Fibroblast of lung (primary cell): ENCODE measurements around the gene GPC5. TPM values are rescaled to one million over a fixed set of nuclear protein-coding genes. Genes with fewer than 3 reads are reported as not detected.

Source experiments
- DNase-seq, 2 donors: peaks; one replicate each; pipeline versions ENCODE4 v3.0.0 to v3.0.0-alpha.2; 2010; ENCODE audit warnings: low read depth in 2 of 2
- H2AFZ ChIP-seq: 2 replicates; pipeline ENCODE4 v1.5.1; 2012; ENCODE audit warnings: low read length, control low read depth, inconsistent platforms
- H3K27ac ChIP-seq: 2 replicates; pipeline ENCODE4 v1.5.1; 2011; ENCODE audit warnings: low read length, control low read depth; ENCODE audit not compliant: insufficient read depth
- H3K27me3 ChIP-seq: 2 replicates; pipeline ENCODE4 v1.5.1; 2011; ENCODE audit warnings: mild to moderate bottlenecking, low read length; ENCODE audit not compliant: control insufficient read depth, insufficient read depth
- H3K36me3 ChIP-seq: 2 replicates; pipeline ENCODE4 v1.5.1; 2011; ENCODE audit warnings: low read length; ENCODE audit not compliant: control insufficient read depth, insufficient read depth
- H3K4me1 ChIP-seq: 2 replicates; pipeline ENCODE4 v1.5.1; 2011; ENCODE audit warnings: low read length; ENCODE audit not compliant: control insufficient read depth, insufficient read depth; ENCODE audit errors: extremely low read depth
- H3K4me2 ChIP-seq: 2 replicates; pipeline ENCODE4 v1.5.1; 2011; ENCODE audit warnings: low read length, control low read depth; ENCODE audit not compliant: insufficient read depth; ENCODE audit errors: extremely low read depth
- H3K4me3 ChIP-seq, 4 experiments: fragments of 200-600 bp in 1 of 4; sonication (generic) in 1 of 4; replicated peaks in 1 of 4; 2 replicates each; pipeline ENCODE4 v1.5.1; 2011 to 2016; ENCODE audit warnings: low read length in 4 of 4, low read depth in 3 of 4, mild to moderate bottlenecking in 3 of 4, control low read depth in 2 of 4, inconsistent platforms in 1 of 4, mixed read lengths in 1 of 4; ENCODE audit not compliant: insufficient read depth in 1 of 4; ENCODE audit errors: control extremely low read depth in 1 of 4
- H3K79me2 ChIP-seq: 2 replicates; pipeline ENCODE4 v1.5.1; 2012; ENCODE audit warnings: mild to moderate bottlenecking, low read length, inconsistent platforms; ENCODE audit not compliant: control insufficient read depth, insufficient read depth
- H3K9ac ChIP-seq: 2 replicates; pipeline ENCODE4 v1.5.1; 2011; ENCODE audit warnings: mild to moderate bottlenecking, low read length, control low read depth; ENCODE audit not compliant: insufficient read depth
- H3K9me3 ChIP-seq: 2 replicates; pipeline ENCODE4 v1.5.1; 2012; ENCODE audit warnings: low read depth, low read length; ENCODE audit not compliant: control insufficient read depth, insufficient read depth
- H4K20me1 ChIP-seq: 2 replicates; pipeline ENCODE4 v1.5.1; 2011; ENCODE audit warnings: low read length; ENCODE audit not compliant: control insufficient read depth, insufficient read depth; ENCODE audit errors: extremely low read depth
- CTCF ChIP-seq, 2 donors: IDR thresholded peaks in 1 of 2; conservative IDR thresholded peaks in 1 of 2; 1 replicate in 1 of 2; 2 replicates in 1 of 2; pipeline ENCODE4 v1.5.1; 2011 to 2012; ENCODE audit warnings: low read length in 2 of 2, control low read depth in 1 of 2, inconsistent platforms in 1 of 2, low read depth in 1 of 2, mild to moderate bottlenecking in 1 of 2
- EZH2 ChIP-seq: IDR thresholded peaks from 2 replicates; pipeline ENCODE4 v1.5.1; 2012; ENCODE audit warnings: low read length, control low read depth, mild to moderate bottlenecking; ENCODE audit errors: missing control alignments
- polyA plus RNA-seq, 2 donors: library from polyadenylated mRNA; depleted of rRNA in 1 of 2; stranded (reverse) in 1 of 2; unstranded in 1 of 2; fragments of >200 nt; gene quantifications; 2 replicates each; pipeline ENCODE4 v1.2.1, GENCODE V29; 2011 to 2012; ENCODE audit warnings: missing spikeins in 1 of 2
- total RNA-seq: library from RNA; depleted of rRNA; stranded (reverse); fragments of >200 nt; gene quantifications from 2 replicates; pipeline ENCODE4 v1.2.1, GENCODE V29; 2014

Gene GPC5
- total and polyA plus RNA-seq, 2 donors (not counting 1 experiment from before 2014, with no cell fraction given) = 0.17 TPM; not detected in 1

GRCh38 chr13:92297971-92298942 is 899.8 kb downstream of the GPC5 start:
- Histone ChIP-seq H3K36me3 (no peaks in the 10 kb centered on the region), H3K4me2 (no peak overlapping the region), H3K9me3 (no peaks in the 10 kb centered on the region), H3K79me2 (no peaks in the 10 kb centered on the region), H3K4me1 (no peaks in the 10 kb centered on the region), H3K4me3 (no peak overlapping the region), H3K27me3 (no peaks in the 10 kb centered on the region), H3K27ac (no peak overlapping the region), H3K9ac (no peak overlapping the region), H2AFZ (no peak overlapping the region), H4K20me1 (no peaks in the 10 kb centered on the region)
- DNase-seq = no peak
- no peak for TF ChIP-seq CTCF (conservative IDR thresholded peaks at IDR 0.05 in 1 of 2, IDR thresholded peaks at IDR 0.05 in 1 of 2; ENCODE audit: low read depth in 1 of 2, low read length in 2 of 2)
- no peak for TF ChIP-seq EZH2

DNA sequence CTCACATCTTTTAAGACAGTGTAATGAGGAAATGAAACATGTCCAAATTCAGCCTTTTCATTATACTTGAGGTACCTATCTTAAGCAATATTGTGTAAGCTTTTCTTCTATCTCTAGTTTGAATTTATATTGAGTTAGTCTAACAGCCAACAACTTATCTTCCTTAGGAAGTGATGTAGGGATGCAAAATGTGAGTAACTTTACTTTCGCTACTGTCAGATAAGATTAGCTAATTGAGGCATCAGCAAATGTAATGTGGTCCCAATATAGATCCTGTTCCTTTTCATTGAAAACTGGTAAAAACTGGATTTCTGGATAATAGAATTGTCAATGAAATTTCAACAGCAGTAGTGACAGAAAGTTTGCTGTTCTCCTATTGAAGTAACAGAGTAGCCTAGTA is 902.2 kb downstream of the GPC5 start:
- Histone ChIP-seq H4K20me1 (no peaks in the 10 kb centered on the region), H3K9ac (no peak overlapping the region), H3K9me3 (no peaks in the 10 kb centered on the region), H2AFZ (no peak overlapping the region), H3K79me2 (no peaks in the 10 kb centered on the region), H3K4me2 (no peak overlapping the region), H3K27ac (no peak overlapping the region), H3K36me3 (no peaks in the 10 kb centered on the region), H3K27me3 (no peaks in the 10 kb centered on the region), H3K4me1 (no peaks in the 10 kb centered on the region), H3K4me3 (no peak overlapping the region)
- no peak for TF ChIP-seq CTCF (conservative IDR thresholded peaks at IDR 0.05 in 1 of 2, IDR thresholded peaks at IDR 0.05 in 1 of 2; ENCODE audit: low read depth in 1 of 2, low read length in 2 of 2)
- no peak for TF ChIP-seq EZH2
- no peak for DNase-seq

DNA sequence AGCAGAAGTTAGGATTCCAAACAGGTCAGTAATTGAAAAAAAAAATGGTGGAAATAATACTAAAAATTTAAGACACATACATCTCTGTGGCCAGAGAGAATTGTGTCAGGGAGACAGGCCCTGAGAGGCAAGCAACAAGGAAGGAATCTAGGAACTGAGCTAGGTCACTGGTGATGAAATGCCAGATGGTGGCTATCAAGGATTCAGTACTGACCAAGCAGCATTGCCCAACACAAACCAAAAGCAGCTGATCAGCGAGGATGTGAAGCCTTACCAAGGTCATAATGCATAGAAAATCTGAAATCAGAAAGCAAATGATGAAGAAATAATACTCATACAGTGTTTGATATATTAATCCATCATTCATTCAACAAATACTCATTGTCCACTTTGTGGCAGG is 905.0 kb downstream of the GPC5 start:
- DNase-seq = peak; percentile 45 to 97
- H3K9ac ChIP-seq = no peak overlapping the region
- H3K27me3 ChIP-seq = no peaks in the 10 kb centered on the region
- no peaks in the 10 kb centered on the region for H3K36me3 ChIP-seq
- no peak overlapping the region for H2AFZ ChIP-seq
- no peak overlapping the region for H3K4me2 ChIP-seq
- no peaks in the 10 kb centered on the region for H4K20me1 ChIP-seq
- no peaks in the 10 kb centered on the region for H3K9me3 ChIP-seq
- TF ChIP-seq EZH2 = no peak
- H3K27ac ChIP-seq = no peak overlapping the region
- H3K4me3 ChIP-seq = no peak overlapping the region
- H3K4me1 ChIP-seq = no peaks in the 10 kb centered on the region
- no peaks in the 10 kb centered on the region for H3K79me2 ChIP-seq
